SU-DHL-6 (cell line): ENCODE results near the gene GALNT6.

ENCODE experiments used
- EZH2phosphoT487 ChIP-seq: fragments of 200-600 bp; sonication (generic), shearing (Covaris generic); conservative IDR thresholded peaks from 2 replicates; pipeline ENCODE4 v1.6.1; 2018; ENCODE audit warnings: mild to moderate bottlenecking, antibody characterized with exemption, low read length, moderate library complexity, mixed read lengths
- TF ChIP-seq, protein P1 (sequence below): fragments of 200-600 bp; sonication (generic); IDR thresholded peaks from one replicate; pipeline ENCODE4 v1.5.1; 2017; ENCODE audit warnings: antibody characterized with exemption, mild to moderate bottlenecking, low read length, moderate library complexity; ENCODE audit not compliant: insufficient read depth, poor library complexity, severe bottlenecking

- TF ChIP-seq, protein P1, sequence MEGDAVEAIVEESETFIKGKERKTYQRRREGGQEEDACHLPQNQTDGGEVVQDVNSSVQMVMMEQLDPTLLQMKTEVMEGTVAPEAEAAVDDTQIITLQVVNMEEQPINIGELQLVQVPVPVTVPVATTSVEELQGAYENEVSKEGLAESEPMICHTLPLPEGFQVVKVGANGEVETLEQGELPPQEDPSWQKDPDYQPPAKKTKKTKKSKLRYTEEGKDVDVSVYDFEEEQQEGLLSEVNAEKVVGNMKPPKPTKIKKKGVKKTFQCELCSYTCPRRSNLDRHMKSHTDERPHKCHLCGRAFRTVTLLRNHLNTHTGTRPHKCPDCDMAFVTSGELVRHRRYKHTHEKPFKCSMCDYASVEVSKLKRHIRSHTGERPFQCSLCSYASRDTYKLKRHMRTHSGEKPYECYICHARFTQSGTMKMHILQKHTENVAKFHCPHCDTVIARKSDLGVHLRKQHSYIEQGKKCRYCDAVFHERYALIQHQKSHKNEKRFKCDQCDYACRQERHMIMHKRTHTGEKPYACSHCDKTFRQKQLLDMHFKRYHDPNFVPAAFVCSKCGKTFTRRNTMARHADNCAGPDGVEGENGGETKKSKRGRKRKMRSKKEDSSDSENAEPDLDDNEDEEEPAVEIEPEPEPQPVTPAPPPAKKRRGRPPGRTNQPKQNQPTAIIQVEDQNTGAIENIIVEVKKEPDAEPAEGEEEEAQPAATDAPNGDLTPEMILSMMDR = no peak
- TF ChIP-seq EZH2phosphoT487 = no peak
Observed at GRCh38 chr12:51430196-51430895, 39.1 kb upstream of the GALNT6 start.
